Stimulated activated CD4-positive, alpha-beta T cell treated with anti-CD3 and anti-CD28 coated beads, Interleukin-12 subunit alpha, Interleukin-12 subunit beta, amount 100 ng/mL, for 4 hours (primary cell): ENCODE data around the gene TMEM191C.
A peak's percentile ranks its signal among the peaks of the same experiment; 100 is the strongest.
"Not testable (repeated sequence)": the region's sequence is repeated elsewhere in the genome, so short reads cannot be mapped to it uniquely, and the experiment has no call there.

Experiments used
- DNase-seq: peaks from one replicate; pipeline ENCODE4 v3.0.0-alpha.2; 2020

The TMEM191C gene

GRCh38 chr22:21467337-21468193 is at the start of gene TMEM191C:
TSS of gene TMEM191C (plus strand) at chr22:21467387. CDS start at chr22:21467460, 73 bp downstream.
- DNase-seq, result not testable (repeated sequence)

- DNase-seq, result peak; percentile 26
Observed at GRCh38 chr22:21417853-21418252, 49.3 kb upstream of the TMEM191C start.

GRCh38 chr22:21418974-21419638 is 48.1 kb upstream of the TMEM191C start:
- not testable (repeated sequence) for DNase-seq

GRCh38 chr22:21420180-21420763 is 46.9 kb upstream of the TMEM191C start:
- not testable (repeated sequence) for DNase-seq

- not testable (repeated sequence) for DNase-seq
Observed at GRCh38 chr22:21424084-21424709, 43.0 kb upstream of the TMEM191C start.

GRCh38 chr22:21434378-21435233 is 32.6 kb upstream of the TMEM191C start:
- DNase-seq, result not testable (repeated sequence)

GRCh38 chr22:21435998-21436810 is 31.0 kb upstream of the TMEM191C start:
- DNase-seq, result not testable (repeated sequence)

- DNase-seq, result not testable (repeated sequence)
Observed at GRCh38 chr22:21438013-21438412, 29.2 kb upstream of the TMEM191C start.

- not testable (repeated sequence) for DNase-seq
Observed at GRCh38 chr22:21440018-21440636, 27.1 kb upstream of the TMEM191C start.

- DNase-seq, result not testable (repeated sequence)
Observed at GRCh38 chr22:21440676-21441075, 26.5 kb upstream of the TMEM191C start.

GRCh38 chr22:21441170-21441569 is 26.0 kb upstream of the TMEM191C start:
- not testable (repeated sequence) for DNase-seq

GRCh38 chr22:21442123-21442522 is 25.1 kb upstream of the TMEM191C start:
- DNase-seq, result not testable (repeated sequence)

- DNase-seq, result not testable (repeated sequence)
Observed at GRCh38 chr22:21442646-21443045, 24.5 kb upstream of the TMEM191C start.

- no peak for DNase-seq
Observed at GRCh38 chr22:21443057-21443734, 24.0 kb upstream of the TMEM191C start.

GRCh38 chr22:21443735-21444421 is 23.3 kb upstream of the TMEM191C start:
- no peak for DNase-seq

- DNase-seq, result no peak
Observed at GRCh38 chr22:21444701-21445436, 22.3 kb upstream of the TMEM191C start.

- DNase-seq, result no peak
Observed at GRCh38 chr22:21445437-21446127, 21.6 kb upstream of the TMEM191C start.
